T47D (cell line): ENCODE data around the gene IRAK4.
A peak's percentile ranks its signal among the peaks of the same experiment; 100 is the strongest.
"Not testable (repeated sequence)": the region's sequence is repeated elsewhere in the genome, so short reads cannot be mapped to it uniquely, and the experiment has no call there.

Source experiments
- DNase-seq, 2 experiments: peaks; one replicate each; pipeline versions ENCODE4 v3.0.0 to v3.0.0-alpha.2; 2011 to 2012; ENCODE audit warnings: low read depth in 1 of 2, low spot score in 1 of 2
- JUND ChIP-seq: IDR thresholded peaks from 2 replicates; pipeline ENCODE4 v1.6.1; 2012; ENCODE audit warnings: low read depth
- in situ Hi-C: cut with HindIII; loops from 2 replicates; pipeline ENCODE4 v1.10.0; 2016; ENCODE audit warnings: low sequenced_read_pairs, low pct_unique_long_range_greater_than_20kb

IRAK4 gene

DNA sequence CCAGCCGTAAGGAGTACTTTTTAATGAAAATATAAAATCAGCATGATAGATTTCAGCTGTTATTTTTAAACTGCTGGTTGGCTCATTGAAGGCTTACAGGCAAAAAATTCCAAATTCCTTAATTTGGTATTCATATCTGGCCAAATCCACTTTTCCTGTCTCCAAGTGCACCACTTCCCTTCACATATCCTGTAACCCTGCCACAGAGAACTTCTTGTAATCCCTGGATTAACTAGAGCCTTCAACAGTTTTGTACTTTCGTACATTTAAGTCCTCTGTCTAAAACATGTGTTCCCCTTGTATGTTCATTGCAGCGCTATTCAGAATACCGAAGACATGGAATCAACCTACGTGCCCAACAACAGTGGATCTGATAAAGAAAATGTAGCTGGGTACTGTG, 9.7 kb upstream of the IRAK4 start:
- no peak for DNase-seq
- no peak for TF ChIP-seq JUND
- in situ Hi-C loops, result no loop called here

- DNase-seq, result no peak
- TF ChIP-seq JUND, result no peak
- in situ Hi-C loops, result no loop called here
These were observed 7.9 kb upstream of the IRAK4 start for GRCh38 chr12:43750814-43751213.

- in situ Hi-C loops, DNase-seq: not testable (repeated sequence)
These were observed 7.4 kb upstream of the IRAK4 start for GRCh38 chr12:43751360-43751759.

DNA sequence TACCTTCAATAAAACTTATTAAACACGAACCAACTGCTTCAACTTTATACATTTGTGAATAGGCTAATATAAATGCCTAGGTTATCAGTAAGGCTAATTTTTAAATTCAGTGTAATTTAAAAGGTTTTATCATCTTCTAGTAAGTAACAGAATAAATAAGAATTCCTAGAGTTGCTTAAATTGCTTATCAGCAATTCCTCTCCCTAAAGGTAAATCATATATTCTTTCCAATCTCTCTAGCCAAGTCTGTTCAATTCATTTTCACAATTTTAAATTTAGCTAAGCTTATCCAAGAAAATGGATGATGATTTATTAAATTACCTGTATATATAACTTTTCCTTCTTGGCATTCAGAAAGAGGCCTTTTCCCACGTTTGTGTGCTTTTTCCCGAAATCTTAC, 4.7 kb upstream of the IRAK4 start:
- DNase-seq, result no peak
- no peak for TF ChIP-seq JUND
- in situ Hi-C loops, result no loop called here

- DNase-seq, result peak; percentile 51 to 68
- TF ChIP-seq JUND, result no peak
- in situ Hi-C loops, result no loop called here
These were observed 464 bp upstream of the IRAK4 start for GRCh38 chr12:43758247-43758727.

GRCh38 chr12:43760396-43760795, 1.6 kb downstream of the IRAK4 start:
- DNase-seq, result peak in 1 of 2 experiments; percentile 32
- no peak for TF ChIP-seq JUND
- in situ Hi-C loops, result no loop called here

GRCh38 chr12:43761500-43761899, 2.7 kb downstream of the IRAK4 start:
- peak in 1 of 2 experiments; percentile 49 for DNase-seq
- TF ChIP-seq JUND, result no peak
- in situ Hi-C loops, result no loop called here

DNA sequence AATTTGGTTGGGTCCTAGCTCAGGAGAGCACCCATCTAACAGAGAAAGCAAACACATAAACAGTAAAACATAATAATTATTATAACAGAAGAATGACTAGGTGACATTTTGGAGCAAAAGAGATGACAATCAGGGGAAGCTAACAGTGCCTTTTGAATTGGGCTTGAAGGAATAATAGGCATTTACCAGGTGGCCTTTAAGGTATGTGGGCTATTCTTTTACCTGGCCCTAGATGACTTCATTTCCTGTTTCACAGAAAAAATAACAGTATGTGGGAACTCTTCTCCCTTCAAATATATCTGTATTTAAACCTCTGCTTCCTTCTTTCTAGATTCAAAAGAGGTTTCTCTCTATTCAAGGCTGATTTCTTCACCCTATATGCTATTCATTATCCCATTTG, 3.8 kb downstream of the IRAK4 start:
- TF ChIP-seq JUND, result no peak
- DNase-seq, result no peak
- in situ Hi-C loops, result no loop called here

GRCh38 chr12:43763769-43764168, 5.0 kb downstream of the IRAK4 start:
- DNase-seq, result no peak
- in situ Hi-C loops, result no loop called here
- TF ChIP-seq JUND, result no peak

- no peak for DNase-seq
- in situ Hi-C loops, result no loop called here
- no peak for TF ChIP-seq JUND
These were observed 5.8 kb downstream of the IRAK4 start for GRCh38 chr12:43764528-43764927.

DNA sequence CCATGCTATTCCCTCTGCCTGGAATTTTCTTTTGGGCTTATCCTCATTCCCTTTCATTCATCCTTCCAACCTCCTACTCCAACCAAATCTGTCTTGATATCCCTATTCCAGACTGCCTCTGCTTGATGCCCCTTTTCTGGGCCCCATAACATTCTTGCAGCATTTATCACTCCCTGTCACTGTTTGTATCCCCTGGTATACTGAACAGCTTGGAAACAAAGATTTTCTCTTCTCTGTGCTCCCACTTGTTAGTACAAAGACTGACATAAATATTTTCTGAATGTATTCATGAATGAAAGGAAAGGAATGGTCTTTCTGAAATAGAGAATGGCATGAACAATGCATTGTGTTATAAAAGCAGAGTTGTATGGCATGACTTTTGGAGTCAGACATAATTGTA, 7.5 kb downstream of the IRAK4 start:
- in situ Hi-C loops, result no loop called here
- DNase-seq, result no peak

GRCh38 chr12:43776498-43776897, 17.7 kb downstream of the IRAK4 start:
- in situ Hi-C loops, result no loop called here
- peak; percentile 15 to 62 for DNase-seq
- TF ChIP-seq JUND, result no peak

More for the DNA sequence above, 7.5 kb downstream of the IRAK4 start:
- TF ChIP-seq JUND, result no peak

GRCh38 chr12:43786899-43787693, 28.3 kb downstream of the IRAK4 start:
- DNase-seq, result no peak
- in situ Hi-C loops, result no loop called here
- TF ChIP-seq JUND, result no peak

DNA sequence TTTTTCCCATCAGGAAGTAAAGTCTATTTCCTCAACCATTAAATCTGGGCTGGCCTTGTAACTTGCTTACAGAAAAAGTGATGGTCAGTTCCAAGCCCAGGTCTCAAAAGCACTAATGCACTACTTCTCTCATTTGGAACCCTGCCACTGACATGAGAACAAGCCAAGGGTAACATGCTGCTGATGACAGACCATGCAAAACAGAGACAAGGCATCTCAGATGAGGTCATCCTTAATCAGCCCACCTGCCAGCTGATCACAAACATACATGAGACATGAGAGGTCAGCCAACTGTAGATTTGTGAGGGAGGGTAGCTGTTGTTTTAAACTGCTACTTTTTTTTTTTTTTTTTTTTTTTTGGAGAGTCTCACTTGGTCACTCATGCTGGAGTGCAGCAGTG, 31.2 kb downstream of the IRAK4 start:
- no peak for TF ChIP-seq JUND
- in situ Hi-C loops, result no loop called here
- DNase-seq, result no peak
